ENCODE results near the gene GRIN2A. TPM values are rescaled to one million over a fixed set of nuclear protein-coding genes. Genes with fewer than 3 reads are reported as not detected.

The GRIN2A gene
- total and polyA plus RNA-seq, 2 experiments from 2014 or later: 0.05 to 1.6 TPM

DNA sequence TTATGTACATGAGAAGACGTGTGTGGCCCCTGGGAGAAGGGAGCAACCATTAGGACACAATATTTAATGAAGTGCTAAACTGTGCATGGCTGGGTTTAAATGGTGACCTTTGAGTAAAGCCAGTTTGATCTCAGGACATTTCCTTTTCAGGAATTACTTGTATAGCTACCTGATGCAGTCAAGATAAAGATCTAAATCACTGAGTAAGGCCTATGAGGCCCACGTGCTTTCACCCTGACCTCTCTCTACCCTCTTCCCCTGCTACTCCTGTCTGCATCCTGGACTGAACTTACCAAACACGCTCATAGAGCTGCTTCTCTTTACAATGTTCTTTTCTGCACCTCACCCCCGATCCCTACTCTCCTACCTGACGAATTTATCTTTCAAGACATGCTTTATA, 98.9 kb downstream of the GRIN2A start:
- DNase-seq (ENCODE audit: low spot score): no peak
- no peak overlapping the region for H3K27ac ChIP-seq
- H3K79me2 ChIP-seq: no peaks in the 10 kb centered on the region
- no peak overlapping the region for H3K4me2 ChIP-seq
- H4K20me1 ChIP-seq (ENCODE audit: insufficient read depth, poor library complexity, severe bottlenecking): no peaks in the 10 kb centered on the region
- no peak overlapping the region for H3K4me3 ChIP-seq
- no peak overlapping the region for H2AFZ ChIP-seq
- no peak for TF ChIP-seq EZH2phosphoT487 (IDR thresholded peaks at IDR 0.05; ENCODE audit: low read depth, severe bottlenecking, unreplicated experiment)
- TF ChIP-seq, protein P1, sequence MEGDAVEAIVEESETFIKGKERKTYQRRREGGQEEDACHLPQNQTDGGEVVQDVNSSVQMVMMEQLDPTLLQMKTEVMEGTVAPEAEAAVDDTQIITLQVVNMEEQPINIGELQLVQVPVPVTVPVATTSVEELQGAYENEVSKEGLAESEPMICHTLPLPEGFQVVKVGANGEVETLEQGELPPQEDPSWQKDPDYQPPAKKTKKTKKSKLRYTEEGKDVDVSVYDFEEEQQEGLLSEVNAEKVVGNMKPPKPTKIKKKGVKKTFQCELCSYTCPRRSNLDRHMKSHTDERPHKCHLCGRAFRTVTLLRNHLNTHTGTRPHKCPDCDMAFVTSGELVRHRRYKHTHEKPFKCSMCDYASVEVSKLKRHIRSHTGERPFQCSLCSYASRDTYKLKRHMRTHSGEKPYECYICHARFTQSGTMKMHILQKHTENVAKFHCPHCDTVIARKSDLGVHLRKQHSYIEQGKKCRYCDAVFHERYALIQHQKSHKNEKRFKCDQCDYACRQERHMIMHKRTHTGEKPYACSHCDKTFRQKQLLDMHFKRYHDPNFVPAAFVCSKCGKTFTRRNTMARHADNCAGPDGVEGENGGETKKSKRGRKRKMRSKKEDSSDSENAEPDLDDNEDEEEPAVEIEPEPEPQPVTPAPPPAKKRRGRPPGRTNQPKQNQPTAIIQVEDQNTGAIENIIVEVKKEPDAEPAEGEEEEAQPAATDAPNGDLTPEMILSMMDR (IDR thresholded peaks at IDR 0.05; ENCODE audit: poor library complexity): no peak
- TF ChIP-seq EZH2 (IDR thresholded peaks at IDR 0.05; ENCODE audit: borderline replicate concordance): no peak
- no peaks in the 10 kb centered on the region for H3K36me3 ChIP-seq (replicated peaks; ENCODE audit: insufficient read depth, low read depth)
- 48% methylated on average over 5 of the region's 5 CpGs for WGBS (ENCODE audit: low lambda C conversion rate, missing lambda C conversion rate)
- no peaks in the 10 kb centered on the region for H3K27me3 ChIP-seq
- no peaks in the 10 kb centered on the region for H3K9me3 ChIP-seq (ENCODE audit: low read depth)
- peaks cover 23% of the 10 kb centered on the region for H3K4me1 ChIP-seq (ENCODE audit: insufficient read depth)
- H3K9me2 ChIP-seq (replicated peaks; ENCODE audit: insufficient read depth): no peaks in the 10 kb centered on the region

DNA sequence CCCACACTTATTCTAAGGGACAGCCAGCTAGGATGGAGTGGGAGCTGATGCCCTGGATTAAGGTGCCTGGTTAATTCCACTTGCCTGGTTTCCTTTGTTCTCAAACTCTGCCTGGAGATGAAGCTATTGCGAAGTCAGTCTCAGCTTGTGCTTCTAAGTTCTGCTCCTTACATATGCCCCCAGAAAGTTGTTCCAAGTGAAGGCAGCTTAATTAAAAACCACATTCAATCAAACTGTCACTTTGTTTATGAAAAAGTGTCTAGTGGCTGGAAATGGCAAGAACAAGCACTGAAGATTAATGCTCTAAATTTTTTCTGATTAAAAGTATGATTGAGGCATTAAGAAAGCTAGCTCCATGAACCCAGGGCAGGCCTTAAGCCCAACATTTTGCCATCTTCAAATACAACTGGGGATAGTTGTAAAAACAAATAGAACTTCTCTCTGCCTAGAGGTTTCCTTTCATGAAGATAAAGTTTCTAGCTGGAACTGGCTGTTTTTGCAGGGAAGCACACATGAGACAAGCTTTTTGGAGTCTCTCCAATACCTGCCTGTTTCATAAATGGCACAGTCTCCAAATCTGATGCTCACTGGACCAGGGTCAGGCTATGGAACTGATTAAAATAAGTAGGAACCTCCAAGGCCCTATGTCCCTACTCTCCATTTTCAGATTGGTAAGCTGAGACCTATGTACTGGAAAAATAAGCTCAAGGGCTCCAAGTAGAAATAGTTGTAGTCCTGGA, 100.9 kb downstream of the GRIN2A start:
- Histone ChIP-seq H3K4me3 (no peak overlapping the region), H3K27ac (no peak overlapping the region), H3K9me2 (replicated peaks; ENCODE audit: insufficient read depth) (no peaks in the 10 kb centered on the region), H3K9me3 (ENCODE audit: low read depth) (no peaks in the 10 kb centered on the region), H3K4me2 (no peak overlapping the region), H3K4me1 (ENCODE audit: insufficient read depth) (peaks cover 24% of the 10 kb centered on the region), H4K20me1 (ENCODE audit: insufficient read depth, poor library complexity, severe bottlenecking) (no peaks in the 10 kb centered on the region), H3K36me3 (replicated peaks; ENCODE audit: insufficient read depth, low read depth) (no peaks in the 10 kb centered on the region), H2AFZ (no peak overlapping the region), H3K79me2 (no peaks in the 10 kb centered on the region), H3K27me3 (no peaks in the 10 kb centered on the region)
- no peak for DNase-seq (ENCODE audit: low spot score)
- WGBS (ENCODE audit: low lambda C conversion rate, missing lambda C conversion rate): 86% methylated on average over 1 of the region's 1 CpG
- TF ChIP-seq, protein P1 (IDR thresholded peaks at IDR 0.05; ENCODE audit: poor library complexity): no peak
- no peak for TF ChIP-seq EZH2 (IDR thresholded peaks at IDR 0.05; ENCODE audit: borderline replicate concordance)
- TF ChIP-seq EZH2phosphoT487 (IDR thresholded peaks at IDR 0.05; ENCODE audit: low read depth, severe bottlenecking, unreplicated experiment): no peak

DNA sequence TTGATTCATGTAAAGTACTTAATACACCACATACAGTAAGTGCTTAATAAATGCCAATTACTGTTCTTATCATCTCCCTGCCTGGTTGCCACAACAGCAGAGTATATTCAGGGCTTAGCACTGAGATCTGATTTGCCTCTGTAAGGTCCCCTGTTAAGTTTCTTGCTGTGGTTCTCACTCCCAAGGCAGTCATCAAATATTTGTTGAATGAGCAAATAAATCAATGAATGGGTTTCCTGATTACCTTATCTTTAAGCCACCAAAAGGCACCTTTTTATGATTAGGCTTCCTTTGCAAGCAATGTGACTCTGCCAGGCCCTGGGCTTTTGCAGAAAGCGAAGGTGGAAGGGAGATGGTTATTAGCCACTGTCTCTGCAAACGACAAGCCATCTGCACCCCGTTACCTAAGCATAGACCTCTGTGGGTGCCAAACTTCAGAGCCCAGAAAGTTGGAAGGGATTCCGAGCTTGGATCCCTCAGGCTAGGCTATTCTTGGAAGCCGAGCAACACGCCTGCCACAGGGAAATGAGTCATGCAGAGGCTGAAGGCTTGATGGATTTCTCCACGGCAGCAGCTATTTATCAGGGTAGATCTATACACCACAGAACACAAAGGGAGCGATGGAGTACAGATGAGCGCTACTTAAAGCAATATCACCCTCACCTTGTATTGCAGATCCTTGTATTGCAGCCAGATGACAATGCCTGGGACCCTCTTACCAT, 102.0 kb downstream of the GRIN2A start:
- peak; percentile 79 for DNase-seq (ENCODE audit: low spot score)
- Histone ChIP-seq H3K27ac (peak overlapping the region; percentile 32), H3K4me2 (peak overlapping the region; percentile 59), H4K20me1 (ENCODE audit: insufficient read depth, poor library complexity, severe bottlenecking) (no peaks in the 10 kb centered on the region), H3K36me3 (replicated peaks; ENCODE audit: insufficient read depth, low read depth) (no peaks in the 10 kb centered on the region), H3K9me2 (replicated peaks; ENCODE audit: insufficient read depth) (no peaks in the 10 kb centered on the region), H3K9me3 (ENCODE audit: low read depth) (no peaks in the 10 kb centered on the region), H3K79me2 (no peaks in the 10 kb centered on the region), H3K4me3 (no peak overlapping the region), H3K27me3 (no peaks in the 10 kb centered on the region), H2AFZ (no peak overlapping the region), H3K4me1 (ENCODE audit: insufficient read depth) (peaks cover 31% of the 10 kb centered on the region)
- WGBS (ENCODE audit: low lambda C conversion rate, missing lambda C conversion rate): 9% methylated on average over 9 of the region's 9 CpGs
- TF ChIP-seq EZH2 (IDR thresholded peaks at IDR 0.05; ENCODE audit: borderline replicate concordance) (no peak), EZH2phosphoT487 (IDR thresholded peaks at IDR 0.05; ENCODE audit: low read depth, severe bottlenecking, unreplicated experiment) (no peak)
- TF ChIP-seq, protein P1 (IDR thresholded peaks at IDR 0.05; ENCODE audit: poor library complexity): no peak

Measured in hepatocyte (in vitro differentiated cells).